Measurements from ENCODE around the gene MAP3K12. TPM values are rescaled to one million over a fixed set of nuclear protein-coding genes. Genes with fewer than 3 reads are reported as not detected.

MAP3K12 gene
- total and polyA plus RNA-seq, 2 of the 8 experiments (the other 6 are each of a cell fraction or from before 2014, with no cell fraction given): 23.4 to 42.7 TPM

DNA sequence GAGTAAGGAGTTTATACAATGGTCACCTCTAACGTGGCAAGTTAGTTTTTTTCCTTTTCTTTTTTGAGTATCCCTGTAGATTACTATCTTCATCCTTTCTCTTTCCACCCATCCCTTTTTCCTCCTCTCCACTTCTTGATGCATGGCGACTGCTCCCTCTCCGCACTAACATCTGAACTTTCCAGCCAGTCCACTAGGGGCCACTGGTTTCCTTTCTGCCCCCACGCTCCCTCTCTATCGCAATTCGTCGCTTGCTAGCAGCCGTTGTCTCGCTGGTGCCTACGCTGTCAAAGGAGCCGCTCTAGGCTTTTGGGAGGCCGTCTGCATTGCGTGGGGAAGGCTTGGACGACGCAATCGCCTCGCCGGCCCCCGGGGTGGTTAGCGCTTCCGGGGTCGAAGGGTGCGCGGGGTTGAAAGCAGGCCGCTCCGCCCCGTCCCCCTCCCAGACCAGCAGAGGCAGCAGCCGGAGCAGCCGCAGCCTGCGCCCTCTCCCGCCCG is 47.5 kb downstream of the MAP3K12 start, which contains the start of gene PCBP2 (continued):
- TF ChIP-seq HDAC6 (IDR thresholded peaks at IDR 0.05; ENCODE audit: low read depth, low read length) (no peak), POLR2A (IDR thresholded peaks at IDR 0.05; ENCODE audit: control extremely low read depth in 1 of 2, low read depth in 2 of 2, low read length in 2 of 2) (peak; percentile 91), POU5F1 (IDR thresholded peaks at IDR 0.05; ENCODE audit: low read depth, low read length) (no peak), CHD1 (IDR thresholded peaks at IDR 0.05; ENCODE audit: low read depth, low read length) (no peak), NANOG (IDR thresholded peaks at IDR 0.05; ENCODE audit: insufficient read depth, low read depth, low read length, poor library complexity, severe bottlenecking) (peak; percentile 13), SP1 (IDR thresholded peaks at IDR 0.05; ENCODE audit: low read depth, low read length) (peak; percentile 83), RXRA (IDR thresholded peaks at IDR 0.05; ENCODE audit: insufficient read depth, low read depth, low read length) (0 out of 2 replicates have a peak, but pooled peaks have one; percentile 41), SIX5 (IDR thresholded peaks at IDR 0.05; ENCODE audit: low read depth, low read length) (peak; percentile 19; the same call in 1 of the 2 replicates), SUZ12 (IDR thresholded peaks at IDR 0.05; ENCODE audit: low read length) (no peak), CEBPB (IDR thresholded peaks at IDR 0.05; ENCODE audit: low read depth, low read length) (peak; percentile 84), KDM5A (IDR thresholded peaks at IDR 0.05; ENCODE audit: low read length) (no peak), SIN3A (conservative IDR thresholded peaks at IDR 0.05 in 1 of 2, IDR thresholded peaks at IDR 0.05 in 1 of 2; ENCODE audit: low read depth in 1 of 2, low read length in 2 of 2) (peak; percentile 65 to 84; a peak in 3 of 4 replicates), ASH2L (IDR thresholded peaks at IDR 0.05; ENCODE audit: low read length) (no peak), BACH1 (IDR thresholded peaks at IDR 0.05; ENCODE audit: low read length) (peak; percentile 67), FOSL1 (IDR thresholded peaks at IDR 0.05; ENCODE audit: insufficient read depth, low read depth, low read length) (no peak), GABPA (IDR thresholded peaks at IDR 0.05; ENCODE audit: borderline replicate concordance, insufficient read depth, low read length) (peak; percentile 90; the same call in 1 of the 2 replicates), TBP (IDR thresholded peaks at IDR 0.05; ENCODE audit: low read depth, low read length) (peak; percentile 97)
- TF ChIP-seq, protein P1, sequence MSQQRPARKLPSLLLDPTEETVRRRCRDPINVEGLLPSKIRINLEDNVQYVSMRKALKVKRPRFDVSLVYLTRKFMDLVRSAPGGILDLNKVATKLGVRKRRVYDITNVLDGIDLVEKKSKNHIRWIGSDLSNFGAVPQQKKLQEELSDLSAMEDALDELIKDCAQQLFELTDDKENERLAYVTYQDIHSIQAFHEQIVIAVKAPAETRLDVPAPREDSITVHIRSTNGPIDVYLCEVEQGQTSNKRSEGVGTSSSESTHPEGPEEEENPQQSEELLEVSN (IDR thresholded peaks at IDR 0.05): no peak
- TF ChIP-seq, protein P2, sequence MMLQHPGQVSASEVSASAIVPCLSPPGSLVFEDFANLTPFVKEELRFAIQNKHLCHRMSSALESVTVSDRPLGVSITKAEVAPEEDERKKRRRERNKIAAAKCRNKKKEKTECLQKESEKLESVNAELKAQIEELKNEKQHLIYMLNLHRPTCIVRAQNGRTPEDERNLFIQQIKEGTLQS (IDR thresholded peaks at IDR 0.05; ENCODE audit: insufficient read depth, low read depth, low read length): 0 out of 2 replicates have a peak, but pooled peaks have one; percentile 27
- TF ChIP-seq, protein P3, sequence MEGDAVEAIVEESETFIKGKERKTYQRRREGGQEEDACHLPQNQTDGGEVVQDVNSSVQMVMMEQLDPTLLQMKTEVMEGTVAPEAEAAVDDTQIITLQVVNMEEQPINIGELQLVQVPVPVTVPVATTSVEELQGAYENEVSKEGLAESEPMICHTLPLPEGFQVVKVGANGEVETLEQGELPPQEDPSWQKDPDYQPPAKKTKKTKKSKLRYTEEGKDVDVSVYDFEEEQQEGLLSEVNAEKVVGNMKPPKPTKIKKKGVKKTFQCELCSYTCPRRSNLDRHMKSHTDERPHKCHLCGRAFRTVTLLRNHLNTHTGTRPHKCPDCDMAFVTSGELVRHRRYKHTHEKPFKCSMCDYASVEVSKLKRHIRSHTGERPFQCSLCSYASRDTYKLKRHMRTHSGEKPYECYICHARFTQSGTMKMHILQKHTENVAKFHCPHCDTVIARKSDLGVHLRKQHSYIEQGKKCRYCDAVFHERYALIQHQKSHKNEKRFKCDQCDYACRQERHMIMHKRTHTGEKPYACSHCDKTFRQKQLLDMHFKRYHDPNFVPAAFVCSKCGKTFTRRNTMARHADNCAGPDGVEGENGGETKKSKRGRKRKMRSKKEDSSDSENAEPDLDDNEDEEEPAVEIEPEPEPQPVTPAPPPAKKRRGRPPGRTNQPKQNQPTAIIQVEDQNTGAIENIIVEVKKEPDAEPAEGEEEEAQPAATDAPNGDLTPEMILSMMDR (IDR thresholded peaks at IDR 0.05; ENCODE audit: control extremely low read depth in 1 of 3, insufficient read depth in 1 of 3, low read depth in 1 of 3, low read length in 3 of 3): peak; percentile 72 to 94 (median 85)
